NCI-H1417 (cell line): ENCODE measurements around the gene SPATA4.

Source experiments
- DNase-seq, 3 experiments: peaks; one replicate each; lab custom pipeline; 2025; lab: John Stamatoyannopoulos, UW

Gene SPATA4

GRCh38 chr4:176189891-176190795 lies 5.2 kb downstream of the SPATA4 start:
- DNase-seq = no peak

DNA sequence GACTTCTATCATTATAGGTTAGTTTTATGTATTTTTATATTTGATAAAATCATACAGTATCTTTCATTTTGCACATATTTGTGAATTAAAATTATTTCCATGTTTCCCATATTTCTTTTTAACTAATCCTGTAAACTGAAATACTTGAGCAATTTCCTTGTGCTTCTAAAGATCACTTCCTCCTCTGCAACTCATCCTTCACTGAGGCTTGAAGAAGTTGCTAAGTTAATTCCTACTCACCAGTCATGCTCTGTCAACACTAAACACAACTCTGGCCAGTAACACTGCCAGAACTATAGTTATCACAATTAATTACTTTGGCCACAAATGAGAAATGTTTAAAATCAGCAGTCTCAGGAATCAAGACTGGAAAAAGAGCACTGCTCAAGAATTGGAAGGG lies 6.7 kb downstream of the SPATA4 start:
- no peak for DNase-seq

- DNase-seq = no peak
These were observed 7.8 kb downstream of the SPATA4 start for GRCh38 chr4:176187624-176188023.

DNA sequence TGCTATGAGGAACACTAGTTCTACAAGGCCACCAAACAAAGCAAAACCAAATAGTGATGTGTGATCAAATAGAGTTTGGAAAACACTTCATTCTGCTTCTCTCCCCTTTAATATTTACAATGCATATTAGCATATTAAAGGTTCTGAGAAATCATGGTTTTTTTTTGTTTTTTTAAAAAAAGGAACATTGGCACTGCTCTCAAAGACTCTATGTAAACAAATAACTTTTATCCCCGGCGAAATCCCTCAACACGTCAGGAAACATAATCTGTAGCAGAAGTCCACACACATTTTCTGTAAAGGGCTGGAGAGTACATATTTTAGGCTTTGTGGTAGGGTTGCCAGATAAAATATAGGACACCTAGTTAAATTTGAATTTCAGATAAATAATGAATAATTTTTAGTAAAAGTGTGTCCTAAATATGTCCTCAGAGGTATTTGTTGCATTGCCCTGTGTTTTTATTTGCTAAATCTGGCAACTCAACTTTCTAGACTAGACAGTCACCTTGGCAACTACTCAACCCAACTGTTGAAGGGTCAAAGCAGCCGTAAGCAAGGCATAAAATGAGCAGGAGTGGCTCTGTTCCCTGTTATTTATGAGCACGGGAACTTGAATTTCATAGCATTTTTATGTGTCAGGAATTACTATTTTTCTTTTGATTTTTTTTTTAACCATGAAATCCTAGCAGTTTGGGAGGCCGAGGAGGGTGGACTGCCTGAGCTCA lies 8.6 kb downstream of the SPATA4 start:
- DNase-seq = no peak

GRCh38 chr4:176186067-176186466 lies 9.3 kb downstream of the SPATA4 start:
- DNase-seq = no peak

GRCh38 chr4:176185051-176185450 lies 10.3 kb downstream of the SPATA4 start:
- DNase-seq = no peak

- no peak for DNase-seq
These were observed 32.3 kb downstream of the SPATA4 start for GRCh38 chr4:176163041-176163440.

GRCh38 chr4:176156656-176157055 lies 38.7 kb downstream of the SPATA4 start:
- no peak for DNase-seq

- no peak for DNase-seq
These were observed 42.3 kb downstream of the SPATA4 start for GRCh38 chr4:176153124-176153523.

DNA sequence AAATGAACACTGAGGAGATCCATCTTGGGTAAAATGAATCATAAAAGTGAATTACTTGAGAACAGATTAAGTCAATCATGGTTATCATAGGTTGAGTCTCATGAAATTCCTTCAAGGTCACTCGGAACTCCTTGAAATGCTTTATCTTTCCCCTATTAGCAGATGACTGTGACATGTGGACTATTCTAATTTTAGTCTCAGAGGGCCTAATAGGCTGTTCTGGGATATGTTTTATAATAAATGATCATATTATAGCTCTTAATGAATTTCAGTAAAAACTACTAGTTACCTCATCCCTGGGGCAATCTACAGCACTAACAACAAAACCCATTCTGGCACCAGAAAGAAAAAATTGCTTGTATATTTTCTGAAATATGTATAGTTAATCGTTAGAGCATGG lies 44.7 kb downstream of the SPATA4 start:
- no peak for DNase-seq

GRCh38 chr4:176150356-176150682 lies 45.1 kb downstream of the SPATA4 start:
- peak in 1 of 3 experiments; percentile 45 for DNase-seq

- no peak for DNase-seq
These were observed 45.6 kb downstream of the SPATA4 start for GRCh38 chr4:176149680-176150355.

GRCh38 chr4:176142253-176142652 lies 53.1 kb downstream of the SPATA4 start:
- DNase-seq = no peak

DNA sequence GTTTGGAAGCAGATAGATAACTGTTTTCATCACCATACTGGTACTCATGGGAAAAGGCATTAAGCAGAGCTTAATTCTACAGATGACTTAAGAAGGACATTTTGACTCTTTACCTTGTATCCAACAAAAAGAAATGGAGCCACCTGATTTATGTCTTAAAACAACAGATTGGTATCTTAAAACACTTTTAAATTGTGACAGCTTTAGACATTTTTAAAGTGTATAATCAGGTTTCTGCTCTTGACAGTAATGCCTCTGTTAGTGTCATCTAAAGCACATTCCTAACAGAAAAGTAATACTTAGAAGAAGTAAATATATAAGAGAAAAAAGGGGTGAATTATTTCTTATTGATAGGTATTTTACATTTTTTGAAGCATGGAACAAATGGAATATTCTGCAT lies 55.9 kb downstream of the SPATA4 start:
- no peak for DNase-seq

DNA sequence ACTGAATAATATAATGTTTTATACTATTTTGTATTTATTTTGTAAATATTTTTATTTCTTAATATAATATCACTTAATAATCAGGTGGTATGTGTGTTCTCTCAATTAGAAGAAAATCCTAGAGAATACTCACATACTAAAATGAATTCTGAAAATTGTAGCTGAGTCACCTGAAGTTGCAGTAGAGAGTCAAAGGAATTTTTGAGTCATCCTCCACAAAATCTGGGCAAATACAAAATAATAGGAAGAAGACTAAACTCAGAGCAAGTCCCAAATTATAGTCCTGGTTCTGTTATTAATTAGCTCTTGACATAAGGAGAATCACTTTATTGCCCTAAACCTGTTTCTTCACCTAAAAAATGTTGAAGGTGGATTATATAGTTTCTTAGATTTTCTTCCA lies 57.8 kb downstream of the SPATA4 start:
- no peak for DNase-seq

DNA sequence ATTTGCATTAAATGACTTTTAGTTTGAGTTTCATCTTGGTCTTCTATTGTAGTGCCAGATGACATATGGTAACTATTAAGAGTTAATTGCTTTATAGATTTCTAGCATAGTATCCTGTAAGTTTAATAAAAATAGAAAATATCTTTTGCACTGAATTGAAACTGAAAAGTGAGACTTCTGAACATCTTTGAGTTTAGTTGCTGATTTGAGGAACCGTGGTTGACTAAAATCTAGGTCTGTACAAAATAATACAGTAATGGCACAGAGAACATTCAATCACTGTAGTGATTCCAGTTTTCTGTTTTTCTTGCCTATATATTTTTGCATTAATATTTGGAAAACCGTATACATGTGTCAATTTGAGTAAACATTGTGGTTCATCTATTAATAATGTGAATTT lies 60.7 kb downstream of the SPATA4 start:
- no peak for DNase-seq
